ENCODE measurements around the gene LRRN2.

DNA sequence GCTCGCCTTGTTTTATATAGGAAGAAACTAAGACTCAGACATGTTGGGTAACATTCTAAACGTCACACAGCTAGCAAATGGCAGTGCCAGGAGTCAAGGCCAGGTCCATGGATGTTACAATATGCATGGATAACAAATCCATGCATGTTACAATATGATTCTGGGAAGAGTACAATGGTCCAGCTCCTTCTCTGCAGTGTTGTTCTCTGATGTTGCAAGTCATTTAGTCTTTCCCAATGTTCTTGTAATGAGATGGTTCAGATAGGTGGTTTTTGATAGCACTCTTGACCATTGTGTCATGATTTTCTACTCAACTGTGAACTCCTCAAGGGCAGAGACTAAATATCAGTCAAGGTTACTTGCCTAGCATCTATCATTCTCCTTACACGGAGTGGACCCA lies 15.7 kb upstream of the LRRN2 start:
- TF ChIP-seq CTCF (IDR thresholded peaks at IDR 0.05; ENCODE audit: low read length) (no peak), EZH2 (IDR thresholded peaks at IDR 0.05; ENCODE audit: borderline replicate concordance, low read length) (no peak)
